NCI-H526 treated with DMSO at 0.1 percent for 48 hours (cell line): ENCODE measurements around the gene LRRC41.
"Not testable (repeated sequence)": the region's sequence is repeated elsewhere in the genome, so short reads cannot be mapped to it uniquely, and the experiment has no call there.

Experiments used
- DNase-seq: peaks from one replicate; lab custom pipeline; 2025; lab: John Stamatoyannopoulos, UW

LRRC41 gene

DNA sequence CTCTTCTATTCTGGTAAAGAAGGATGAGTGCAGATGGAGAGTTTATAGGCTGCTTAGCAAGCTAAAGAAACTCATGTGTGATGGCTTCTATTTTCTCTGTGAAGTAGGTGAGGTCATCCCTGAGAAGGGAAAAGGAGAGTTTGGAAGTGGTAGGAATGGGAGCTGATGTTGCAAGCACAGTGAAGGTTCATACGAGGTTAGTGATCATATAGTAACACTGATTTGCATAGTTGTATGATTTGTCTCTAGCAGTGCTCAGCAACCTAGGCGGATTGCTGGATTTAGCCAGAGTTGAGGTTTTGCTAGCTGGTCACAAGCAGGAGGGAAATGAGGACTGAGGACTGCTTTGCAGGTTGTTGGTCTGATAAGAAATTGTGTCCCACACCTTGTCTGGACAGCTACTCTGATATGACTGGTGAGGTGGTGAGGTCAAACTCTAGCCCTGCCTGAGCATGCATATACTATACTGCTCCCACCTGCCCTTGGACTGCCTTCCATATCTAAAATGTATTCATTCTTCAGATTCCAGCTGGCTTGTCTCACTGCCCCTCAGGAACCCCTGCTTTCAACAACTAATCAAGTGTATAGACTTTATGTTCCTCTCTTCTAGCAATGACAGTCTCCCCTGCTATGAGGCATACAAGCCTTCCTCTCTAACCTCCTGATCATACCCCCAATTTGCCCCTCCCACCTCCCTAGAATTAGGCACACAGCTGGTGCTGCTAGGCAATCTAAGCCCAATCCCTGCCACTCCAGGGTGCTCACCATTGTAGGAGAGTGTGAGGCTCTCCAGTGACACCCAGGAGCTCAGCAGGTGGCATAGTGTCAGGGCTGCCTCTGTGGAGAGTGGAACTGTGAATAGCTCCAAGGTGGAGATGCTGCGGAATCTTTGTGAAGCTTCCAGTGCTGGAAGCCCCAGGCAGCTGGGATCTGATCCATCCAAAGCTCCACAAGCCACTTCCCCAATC is 18.5 kb downstream of the LRRC41 start:
- peak; percentile 85 for DNase-seq

DNA sequence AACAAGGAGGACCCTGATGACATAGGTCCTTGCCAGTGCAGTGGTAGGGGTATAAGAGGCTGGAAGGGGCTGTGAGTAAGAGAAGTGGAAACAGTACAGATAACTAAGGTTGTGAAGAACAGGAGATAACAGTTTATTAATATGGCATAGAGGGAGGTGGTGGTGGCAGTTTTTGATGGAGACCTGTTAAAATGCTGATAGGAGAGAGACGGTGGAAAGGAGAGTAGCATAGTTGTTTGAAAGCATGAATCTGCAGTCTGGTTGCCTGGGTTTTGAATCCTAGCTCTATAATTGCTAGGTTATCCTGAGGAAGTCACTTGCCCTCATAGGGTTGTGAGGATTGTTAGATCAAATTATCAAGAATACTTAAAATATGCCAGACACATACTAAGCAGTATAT is 19.4 kb downstream of the LRRC41 start:
- no peak for DNase-seq

DNA sequence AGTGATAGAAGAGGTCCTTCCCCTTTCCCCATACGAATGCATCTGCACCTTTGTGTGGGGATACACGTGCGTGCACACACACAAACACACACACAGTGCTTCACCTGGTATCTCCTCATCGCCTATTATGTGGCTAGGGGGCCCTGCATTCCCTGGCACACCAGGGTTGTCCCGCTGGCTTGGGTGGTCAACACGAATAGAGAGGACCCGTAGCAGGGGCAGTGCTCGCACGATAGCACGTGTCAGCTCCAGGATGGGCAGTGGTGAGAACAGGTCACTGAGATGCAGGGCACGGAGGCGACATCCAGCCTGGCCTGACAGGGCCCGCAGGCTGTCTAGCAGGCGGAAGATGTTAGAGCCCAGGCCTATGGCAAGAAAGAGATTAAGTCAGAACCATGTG is 22.4 kb downstream of the LRRC41 start:
- DNase-seq: no peak

DNA sequence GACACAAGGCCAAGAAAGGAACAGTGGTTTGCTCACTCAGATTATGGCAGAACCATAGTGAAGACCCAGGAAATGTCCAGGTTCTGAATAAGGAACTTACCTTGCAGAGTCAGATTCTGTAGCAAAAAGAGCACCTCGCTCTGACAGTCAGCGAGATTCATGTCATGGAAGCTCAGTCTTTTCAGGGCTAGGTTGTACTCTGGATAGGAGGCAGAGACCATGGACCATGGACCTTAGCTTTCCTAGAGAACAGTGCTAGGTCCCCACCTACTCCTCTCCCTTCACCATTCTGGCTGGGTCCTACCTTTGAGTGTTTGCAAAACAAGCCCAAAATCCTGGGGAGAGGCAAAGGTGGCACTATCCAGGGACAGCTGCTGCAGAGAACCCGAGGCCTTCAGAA is 23.3 kb downstream of the LRRC41 start:
- no peak for DNase-seq

DNA sequence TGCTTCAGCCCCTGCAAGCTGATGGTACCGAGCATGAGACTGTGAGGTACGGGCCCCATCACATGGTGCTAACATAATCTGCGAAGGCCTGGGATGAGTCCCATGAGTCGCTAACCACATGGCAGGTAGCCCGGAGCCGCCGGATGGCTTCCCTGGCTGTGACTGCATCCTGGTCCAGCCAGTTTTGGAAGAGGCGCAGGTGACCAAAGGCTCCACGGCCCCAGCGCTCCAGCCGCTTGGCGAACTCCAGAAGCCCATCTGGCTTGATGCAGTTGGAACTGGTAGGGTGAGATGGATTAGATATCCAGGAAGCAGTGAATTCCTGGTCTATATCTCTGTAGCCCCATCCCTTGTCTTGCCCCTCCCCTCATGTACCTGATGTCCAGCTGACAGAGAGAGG is 24.6 kb downstream of the LRRC41 start:
- no peak for DNase-seq

DNA sequence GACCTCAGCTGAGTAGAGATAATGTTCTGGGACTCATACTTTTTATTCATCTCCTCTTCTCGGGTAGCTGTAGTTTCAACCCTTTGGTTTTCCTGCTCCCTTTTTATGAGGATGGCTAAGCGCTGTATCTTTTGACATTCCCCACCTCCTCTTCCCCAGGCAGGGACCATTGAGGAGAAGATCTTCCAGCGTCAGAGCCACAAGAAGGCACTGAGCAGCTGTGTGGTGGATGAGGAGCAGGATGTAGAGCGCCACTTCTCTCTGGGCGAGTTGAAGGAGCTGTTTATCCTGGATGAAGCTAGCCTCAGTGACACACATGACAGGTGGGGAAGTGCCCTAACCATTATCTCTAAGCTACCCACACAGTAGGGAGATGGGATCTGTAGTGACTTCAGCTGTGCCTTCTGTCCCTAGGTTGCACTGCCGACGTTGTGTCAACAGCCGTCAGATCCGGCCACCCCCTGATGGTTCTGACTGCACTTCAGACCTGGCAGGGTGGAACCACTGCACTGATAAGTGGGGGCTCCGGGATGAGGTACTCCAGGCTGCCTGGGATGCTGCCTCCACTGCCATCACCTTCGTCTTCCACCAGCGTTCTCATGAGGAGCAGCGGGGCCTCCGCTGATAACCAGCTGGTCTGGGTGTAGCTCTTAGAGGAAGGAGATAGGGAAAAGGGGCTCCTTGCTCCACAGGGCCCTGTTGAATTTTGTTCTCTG is 25.6 kb downstream of the LRRC41 start:
- no peak for DNase-seq

DNA sequence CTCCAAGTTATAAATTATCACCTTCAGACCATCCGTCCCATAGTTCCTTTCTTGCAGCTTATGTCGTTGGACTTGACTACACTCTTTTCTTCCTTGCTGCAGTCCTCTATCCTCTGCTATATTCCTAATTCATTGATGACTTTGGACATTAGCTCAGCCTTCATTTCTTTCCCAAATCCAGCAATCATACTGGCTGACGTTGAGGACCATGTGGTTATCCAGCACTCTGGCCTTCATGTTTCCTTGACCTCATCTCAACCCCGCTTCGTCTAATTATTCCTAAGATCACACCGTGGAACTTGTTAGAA is 28.4 kb downstream of the LRRC41 start:
- no peak for DNase-seq

DNA sequence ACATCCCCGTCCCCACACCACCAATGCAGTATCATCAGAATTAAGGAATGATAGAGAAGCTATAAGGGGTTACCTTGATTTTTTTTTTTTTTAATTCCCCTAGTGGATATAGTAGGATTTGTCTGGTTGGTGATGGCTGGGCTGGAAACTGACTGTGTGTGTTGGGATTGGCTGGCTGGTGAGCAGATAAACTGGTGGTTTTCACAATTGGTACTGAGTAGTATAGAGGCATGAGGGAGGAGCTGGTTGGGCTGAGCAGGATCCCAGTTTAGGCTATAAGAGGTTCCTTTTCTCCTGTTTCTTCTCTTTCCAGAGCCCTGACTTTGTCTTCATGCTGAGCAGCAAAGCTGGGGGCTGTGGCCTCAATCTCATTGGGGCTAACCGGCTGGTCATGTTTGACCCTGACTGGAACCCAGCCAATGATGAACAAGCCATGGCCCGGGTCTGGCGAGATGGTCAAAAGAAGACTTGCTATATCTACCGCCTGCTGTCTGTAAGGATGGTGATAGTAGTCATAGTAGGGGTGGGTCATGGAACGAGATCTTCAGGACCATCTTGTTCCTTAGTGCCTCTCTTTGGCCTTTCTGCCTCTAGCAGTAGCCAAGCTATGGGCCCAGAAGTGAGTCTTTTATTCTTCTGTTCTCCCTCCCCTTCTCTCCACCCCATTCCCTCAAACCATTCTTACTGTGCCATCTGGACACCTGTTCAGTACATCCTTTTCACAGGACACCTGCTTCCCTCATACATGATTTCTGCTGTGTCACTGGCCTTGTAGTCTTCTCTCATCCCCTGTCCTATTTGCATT is 29.0 kb downstream of the LRRC41 start:
- no peak for DNase-seq

DNA sequence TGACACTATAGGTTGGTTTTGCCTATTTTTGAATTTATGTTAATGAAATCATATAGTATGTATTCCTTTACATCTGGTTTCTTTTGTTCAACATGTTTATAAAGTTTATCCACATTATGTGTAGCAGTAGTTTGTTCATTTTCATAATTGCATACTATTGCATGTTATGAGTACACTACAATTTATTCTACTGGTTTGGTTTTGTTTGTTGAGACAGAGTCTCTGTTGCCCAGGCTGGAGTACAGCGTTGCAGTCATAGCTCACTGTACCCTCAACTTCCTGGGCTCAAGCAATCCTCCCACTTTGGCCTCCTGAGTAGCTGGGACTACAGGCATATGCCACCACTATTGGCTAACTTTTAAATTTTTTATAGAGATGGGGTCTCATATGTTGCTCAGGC is 34.8 kb downstream of the LRRC41 start:
- DNase-seq: no peak

DNA sequence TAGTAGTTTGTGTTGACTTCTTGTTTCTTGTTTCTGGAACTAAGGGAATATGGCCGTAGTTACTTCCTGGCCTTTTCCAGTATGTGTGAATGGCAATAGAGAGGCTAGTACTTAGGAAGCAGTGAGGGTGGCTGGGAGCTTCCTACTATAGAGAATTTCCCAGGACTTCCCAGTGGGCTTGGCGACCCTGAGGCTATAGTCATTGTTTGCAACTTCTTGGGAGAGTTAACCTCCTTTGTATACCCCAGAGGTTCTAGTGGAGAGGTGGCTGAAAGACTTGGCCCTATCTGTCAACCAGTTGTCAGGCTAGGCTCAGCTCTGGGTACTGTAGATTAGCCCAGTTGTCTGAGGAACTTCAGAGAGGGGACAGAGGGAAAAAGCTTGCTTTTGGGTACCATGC is 40.3 kb downstream of the LRRC41 start:
- no peak for DNase-seq

DNA sequence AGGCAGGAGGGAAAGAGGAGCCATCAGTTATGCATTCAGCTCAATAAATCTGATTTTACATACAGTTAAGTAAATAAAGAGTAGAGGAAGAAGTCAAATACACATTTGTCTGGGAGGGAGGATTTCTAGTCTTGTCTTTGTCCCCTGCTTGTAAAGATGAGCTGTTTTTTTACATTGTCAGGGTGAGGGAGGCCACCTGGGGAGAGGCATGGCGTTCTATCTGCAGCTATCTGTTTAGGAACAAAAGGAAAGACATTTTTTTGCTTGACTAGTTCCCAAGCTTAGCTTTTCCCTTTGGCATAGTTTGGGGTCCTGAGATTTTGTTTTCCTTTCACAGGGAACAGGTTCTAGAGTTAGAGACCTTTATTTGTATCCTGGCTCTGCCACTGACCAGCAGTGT is 40.9 kb downstream of the LRRC41 start:
- no peak for DNase-seq

DNA sequence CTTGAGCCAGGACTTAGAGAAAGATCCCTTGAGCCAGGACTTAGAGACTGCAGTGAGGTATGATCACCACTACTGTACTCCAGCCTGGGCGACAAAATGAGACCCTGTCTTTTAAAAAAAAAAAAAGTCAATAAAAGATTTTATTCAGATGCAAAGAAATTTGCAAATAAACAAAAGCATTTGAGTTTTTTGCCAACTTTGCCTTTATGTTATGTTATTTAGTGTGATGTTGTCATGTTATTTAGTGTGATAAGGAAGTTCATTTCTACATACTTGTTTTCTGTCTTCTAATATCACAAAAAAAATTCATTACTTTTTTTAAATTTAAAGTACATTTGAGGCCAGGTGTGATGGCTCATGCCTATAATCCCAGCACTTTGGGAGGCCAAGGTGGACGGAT is 46.9 kb downstream of the LRRC41 start:
- DNase-seq: no peak

DNA sequence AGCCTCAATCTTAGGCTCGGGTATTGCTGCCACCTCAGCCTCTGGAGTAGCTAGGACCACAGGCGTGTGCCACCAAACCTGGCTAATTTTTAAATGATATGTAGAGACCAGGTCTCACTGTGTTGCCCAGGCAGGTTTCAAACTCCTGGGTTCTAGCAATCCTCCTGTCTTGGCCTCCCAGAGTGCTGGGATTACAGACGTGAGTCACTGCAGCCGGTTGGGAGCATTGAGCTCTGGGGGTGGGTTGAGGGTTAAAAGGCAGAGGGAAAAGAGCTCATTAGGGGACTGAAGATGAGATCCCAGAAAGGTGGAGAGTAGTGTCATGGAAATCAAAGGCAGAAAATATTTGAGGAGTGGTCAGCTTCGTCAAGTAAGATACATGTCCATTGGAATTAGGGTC is 48.7 kb downstream of the LRRC41 start:
- no peak for DNase-seq

DNA sequence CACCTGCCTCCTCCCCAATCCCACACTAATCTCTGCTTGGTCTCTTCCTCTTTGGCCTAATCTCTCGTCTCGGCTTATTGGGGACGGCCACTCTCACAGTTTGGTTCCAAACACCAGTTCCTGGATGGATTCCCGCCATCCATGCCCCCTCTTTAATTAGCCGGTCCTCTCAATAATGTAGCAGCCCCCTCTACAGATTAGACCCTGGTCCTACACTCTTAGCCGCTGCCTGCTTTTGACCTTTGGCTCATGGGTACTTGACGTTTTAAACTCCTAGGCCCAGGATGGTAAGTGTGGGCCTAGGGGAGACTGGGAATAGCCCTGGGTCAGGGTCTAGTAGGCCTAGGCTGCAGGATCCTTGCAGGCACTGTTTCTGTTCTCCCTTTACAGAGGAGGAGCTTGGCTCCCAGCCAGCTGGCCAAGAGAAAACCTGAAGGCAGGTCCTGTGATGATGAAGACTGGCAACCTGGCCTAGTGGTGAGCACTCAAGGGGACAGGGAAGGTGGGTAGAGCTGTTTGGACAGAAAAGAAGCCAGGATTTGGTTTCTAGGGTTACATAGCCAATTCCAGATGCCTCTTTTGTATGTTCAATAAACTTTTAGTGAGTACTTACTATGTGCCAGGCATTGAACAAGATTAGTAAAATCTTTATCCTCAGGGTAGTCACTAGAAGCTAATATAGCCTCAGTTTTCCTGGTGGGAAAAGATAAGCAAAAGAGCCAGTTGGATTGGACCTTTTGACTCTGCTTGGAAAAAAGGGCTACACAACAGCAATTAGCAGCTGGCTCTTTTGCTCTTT is 55.1 kb downstream of the LRRC41 start:
- peak; percentile 28 for DNase-seq

DNA sequence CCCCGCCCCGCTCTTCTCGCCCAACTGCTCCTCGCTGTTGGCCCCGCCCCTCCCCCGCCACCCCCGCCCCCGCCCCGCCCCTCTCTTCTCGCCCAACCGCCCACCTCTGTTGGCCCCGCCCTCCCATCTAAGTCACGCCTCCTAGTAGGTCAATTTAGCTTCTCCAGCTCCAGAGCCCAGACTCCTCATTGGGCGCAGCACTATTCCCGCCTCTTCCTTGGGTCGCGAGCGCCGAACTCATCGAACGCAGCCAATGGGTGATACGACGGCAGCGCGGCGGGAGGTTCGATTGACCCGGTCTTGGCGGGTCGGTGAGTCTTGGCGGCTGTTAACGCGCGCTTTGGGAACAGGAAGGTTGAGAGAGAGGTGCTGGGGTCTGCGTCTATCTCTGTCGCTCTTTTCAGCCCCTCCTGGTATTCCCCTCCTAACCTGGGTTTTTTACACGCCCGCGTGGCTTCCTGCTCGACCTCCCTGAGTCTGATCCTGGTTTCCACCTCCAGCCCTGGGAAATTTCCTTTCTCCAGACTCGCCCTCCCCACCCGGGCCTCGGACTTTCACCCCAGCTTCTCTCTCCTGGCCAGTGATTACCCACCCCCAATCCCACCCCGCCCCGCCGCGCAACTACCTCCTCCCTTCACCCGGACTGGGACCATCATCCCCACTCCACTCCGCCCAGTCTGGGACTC is 55.8 kb downstream of the LRRC41 start, which contains the start of gene RAD54L:
Gene RAD54L (plus strand): TSS at position 328 of the 686 bp plus-strand sequence. CDS start 643 bp downstream, outside the sequence.
- DNase-seq: peak; percentile 100

DNA sequence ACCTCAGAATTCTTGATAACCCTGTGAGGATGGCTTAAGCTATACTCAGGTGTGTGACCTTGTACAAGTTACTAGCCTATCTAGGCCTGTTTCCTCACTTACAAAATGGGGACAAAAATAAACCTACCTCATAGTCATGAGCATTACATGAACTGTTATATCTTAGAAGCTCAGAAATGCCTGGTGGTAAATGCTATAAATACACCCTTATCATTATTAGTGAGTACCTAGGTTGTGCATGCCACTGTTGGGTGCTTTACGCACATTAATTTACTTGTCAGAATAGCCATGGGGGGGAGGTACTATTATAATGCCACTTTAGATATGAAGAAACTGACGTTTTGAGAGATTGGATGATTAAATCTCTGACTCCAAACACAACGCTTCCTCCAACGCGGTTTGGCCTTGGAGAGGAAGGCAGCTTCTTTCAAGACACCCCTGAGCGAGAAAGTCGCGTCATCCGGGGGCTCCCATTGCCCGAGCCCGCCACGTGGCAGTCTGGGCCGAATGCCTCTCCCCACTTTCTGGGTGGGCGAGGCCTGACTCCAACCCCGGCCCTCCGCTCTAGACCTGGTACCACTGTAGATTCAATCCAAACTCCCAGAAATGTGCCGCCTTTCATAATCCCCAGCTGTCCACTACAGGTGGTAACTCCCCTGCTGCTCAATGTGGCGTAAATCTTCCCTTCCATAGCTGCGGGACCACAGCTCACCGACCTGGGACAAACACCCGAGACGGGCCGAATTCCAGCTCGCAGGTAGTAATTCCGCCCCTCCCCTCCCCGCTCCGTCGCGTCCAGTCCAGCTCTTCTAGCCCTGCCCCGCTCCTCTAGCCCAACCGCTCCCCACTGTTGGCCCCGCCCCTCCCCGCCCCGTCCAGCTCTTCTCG is 56.6 kb downstream of the LRRC41 start:
- DNase-seq: peak; percentile 63

DNA sequence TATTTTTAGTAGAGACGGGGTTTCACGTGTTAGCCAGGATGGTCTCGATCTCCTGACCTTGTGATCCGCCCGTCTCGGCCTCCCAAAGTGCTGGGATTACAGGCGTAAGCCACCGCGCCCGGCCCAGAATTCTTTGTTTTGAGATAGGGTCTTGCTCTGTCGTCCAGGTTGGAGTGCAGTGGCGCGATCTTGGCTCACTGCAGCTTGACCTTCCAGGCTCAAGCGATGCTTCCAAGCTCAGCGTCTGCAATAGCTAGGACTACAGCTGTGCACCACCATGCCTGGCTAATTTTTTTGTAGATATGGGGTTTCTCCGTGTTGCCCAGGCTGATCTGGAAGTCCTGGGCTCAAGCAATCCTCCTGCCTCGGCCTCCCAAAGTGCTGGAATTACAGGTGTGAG is 57.3 kb downstream of the LRRC41 start:
- DNase-seq: not testable (repeated sequence)

DNA sequence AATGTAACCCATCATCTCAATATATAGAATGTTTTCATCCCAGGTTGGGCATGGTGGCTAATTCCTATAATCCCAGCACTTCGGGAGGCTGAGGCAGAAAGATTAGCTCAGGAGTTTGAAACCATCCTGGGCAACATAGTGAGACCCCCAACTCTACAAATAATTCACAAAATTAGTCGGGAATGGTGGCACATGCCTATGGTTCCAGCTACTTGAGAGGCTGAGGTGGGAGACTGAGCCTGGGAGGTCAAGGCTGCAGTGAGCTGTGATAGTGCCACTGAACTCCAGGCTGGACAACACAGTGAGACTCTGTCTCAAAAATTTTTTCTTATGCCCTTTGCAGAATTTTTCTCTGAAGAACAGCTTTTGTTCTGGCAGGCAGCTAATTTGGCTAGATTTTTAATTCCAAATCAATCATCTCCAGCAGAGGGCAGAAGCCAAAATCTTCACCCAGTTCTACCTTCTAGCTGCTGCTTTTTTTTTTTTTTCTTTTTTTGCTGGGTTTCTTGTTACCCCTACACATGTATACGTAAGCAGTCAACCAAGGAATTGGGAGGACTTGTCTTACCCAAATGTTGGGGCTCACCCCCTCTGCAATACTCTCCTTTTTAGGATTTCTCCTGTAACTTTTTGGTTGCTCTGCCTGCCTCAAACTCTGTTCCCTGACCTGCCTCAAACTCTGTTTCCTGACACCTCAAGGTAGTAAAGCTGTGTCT is 58.6 kb downstream of the LRRC41 start:
- DNase-seq: peak; percentile 33

DNA sequence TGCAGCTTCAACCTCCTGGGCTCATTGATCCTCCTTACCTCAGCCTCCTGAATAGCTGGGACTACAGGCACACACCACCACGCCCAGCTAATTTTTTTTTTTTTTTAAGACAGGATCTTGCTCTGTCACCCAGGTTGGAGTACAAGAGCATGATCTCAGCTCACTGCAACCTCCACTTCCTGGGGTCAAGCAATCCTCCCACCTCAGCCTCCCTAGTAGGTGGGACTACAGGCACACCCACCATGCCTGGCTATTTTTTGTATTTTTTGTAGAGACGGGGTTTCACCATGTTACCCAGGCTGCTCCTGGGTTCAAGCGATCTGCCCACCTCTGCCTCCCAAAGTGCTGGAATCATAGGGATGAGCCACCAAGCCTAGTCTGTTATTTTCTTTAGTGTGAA is 59.6 kb downstream of the LRRC41 start:
- DNase-seq: not testable (repeated sequence)
